GM18861 (cell line): ENCODE measurements around the gene GABRG3.

Experiments
- ATAC-seq: cut with Tn5 transposase; IDR thresholded peaks from one replicate; pipeline ENCODE4 v1.9.1; 2021; ENCODE audit not compliant: unreplicated experiment

GABRG3 gene

GRCh38 chr15:27061739-27062138 is 90.8 kb downstream of the GABRG3 start:
- ATAC-seq = no peak

GRCh38 chr15:27062951-27063350 is 92.0 kb downstream of the GABRG3 start:
- no peak for ATAC-seq

GRCh38 chr15:27064080-27064479 is 93.1 kb downstream of the GABRG3 start:
- no peak for ATAC-seq

- no peak for ATAC-seq
Measured at GRCh38 chr15:27065151-27065550, 94.2 kb downstream of the GABRG3 start.

- no peak for ATAC-seq
Measured at GRCh38 chr15:27065785-27066184, 94.8 kb downstream of the GABRG3 start.

GRCh38 chr15:27066446-27066845 is 95.5 kb downstream of the GABRG3 start:
- ATAC-seq = no peak

- ATAC-seq = no peak
Measured at GRCh38 chr15:27067175-27067574, 96.2 kb downstream of the GABRG3 start.

GRCh38 chr15:27070841-27071240 is 99.9 kb downstream of the GABRG3 start:
- no peak for ATAC-seq

GRCh38 chr15:27074179-27074578 is 103.2 kb downstream of the GABRG3 start:
- no peak for ATAC-seq

GRCh38 chr15:27077790-27078189 is 106.8 kb downstream of the GABRG3 start:
- no peak for ATAC-seq

GRCh38 chr15:27081676-27082418 is 110.9 kb downstream of the GABRG3 start:
- no peak for ATAC-seq

GRCh38 chr15:27082526-27082925 is 111.5 kb downstream of the GABRG3 start:
- ATAC-seq = no peak

GRCh38 chr15:27084844-27085243 is 113.9 kb downstream of the GABRG3 start:
- ATAC-seq = no peak

- no peak for ATAC-seq
Measured at GRCh38 chr15:27086149-27086548, 115.2 kb downstream of the GABRG3 start.

- no peak for ATAC-seq
Measured at GRCh38 chr15:27086805-27087204, 115.8 kb downstream of the GABRG3 start.

GRCh38 chr15:27087651-27088583 is 116.9 kb downstream of the GABRG3 start:
- no peak for ATAC-seq

GRCh38 chr15:27088584-27089232 is 117.7 kb downstream of the GABRG3 start:
- ATAC-seq = no peak

- ATAC-seq = no peak
Measured at GRCh38 chr15:27089233-27089586, 118.2 kb downstream of the GABRG3 start.

GRCh38 chr15:27089676-27090075 is 118.7 kb downstream of the GABRG3 start:
- ATAC-seq = no peak

GRCh38 chr15:27091270-27091940 is 120.4 kb downstream of the GABRG3 start:
- no peak for ATAC-seq

- ATAC-seq = no peak
Measured at GRCh38 chr15:27092390-27092789, 121.4 kb downstream of the GABRG3 start.
